ENCODE results near the gene ERBB3.
A peak's percentile ranks its signal among the peaks of the same experiment; 100 is the strongest.
"Not testable (repeated sequence)": the region's sequence is repeated elsewhere in the genome, so short reads cannot be mapped to it uniquely, and the experiment has no call there.

Gene ERBB3

DNA sequence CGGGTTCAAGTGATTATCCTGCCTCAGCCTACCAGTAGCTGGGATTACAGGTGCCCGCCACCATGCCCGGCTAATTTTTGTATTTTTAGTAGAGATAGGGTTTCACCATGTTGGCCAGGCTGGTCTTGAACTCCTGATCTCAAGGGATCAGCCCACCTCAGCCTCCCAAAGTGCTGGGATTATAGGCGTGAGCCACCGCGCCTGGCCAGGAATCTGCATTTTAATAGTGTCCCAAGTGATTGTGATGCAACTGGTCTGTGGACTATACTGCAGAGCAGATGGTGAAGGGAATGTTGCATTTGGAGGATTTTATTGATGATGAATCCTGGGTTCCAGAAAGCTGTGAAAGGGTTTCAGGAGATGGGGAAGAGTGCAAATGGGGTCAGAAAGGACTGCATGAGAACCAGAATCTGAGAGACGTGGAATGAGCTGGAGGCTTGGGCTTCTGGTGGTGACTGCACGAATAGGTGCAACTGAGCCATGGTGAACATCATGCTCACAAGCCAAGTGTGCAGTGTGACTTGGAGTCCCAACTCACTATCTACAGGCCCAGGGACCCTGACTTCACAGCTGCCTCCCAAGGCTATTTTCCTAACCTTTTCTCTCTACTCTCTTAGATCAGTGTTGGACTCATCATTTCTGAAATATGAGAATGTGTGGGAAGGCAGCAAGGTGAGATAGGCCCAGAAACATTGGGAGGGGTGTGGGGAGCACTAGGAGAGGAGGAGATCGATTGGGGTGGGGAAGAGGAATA, 33.8 kb upstream of the ERBB3 start:
- no peak; the same call in 1 of the 2 replicates for TF ChIP-seq POLR2A (IDR thresholded peaks at IDR 0.05; ENCODE audit: low read depth, low read length)
- TF ChIP-seq POLR2AphosphoS5 (IDR thresholded peaks at IDR 0.05; ENCODE audit: low read depth, low read length) = peak; percentile 15; the same call in 1 of the 2 replicates
- FAIRE-seq (no peak), DNase-seq (ENCODE audit: insufficient read length) (no peak)

DNA sequence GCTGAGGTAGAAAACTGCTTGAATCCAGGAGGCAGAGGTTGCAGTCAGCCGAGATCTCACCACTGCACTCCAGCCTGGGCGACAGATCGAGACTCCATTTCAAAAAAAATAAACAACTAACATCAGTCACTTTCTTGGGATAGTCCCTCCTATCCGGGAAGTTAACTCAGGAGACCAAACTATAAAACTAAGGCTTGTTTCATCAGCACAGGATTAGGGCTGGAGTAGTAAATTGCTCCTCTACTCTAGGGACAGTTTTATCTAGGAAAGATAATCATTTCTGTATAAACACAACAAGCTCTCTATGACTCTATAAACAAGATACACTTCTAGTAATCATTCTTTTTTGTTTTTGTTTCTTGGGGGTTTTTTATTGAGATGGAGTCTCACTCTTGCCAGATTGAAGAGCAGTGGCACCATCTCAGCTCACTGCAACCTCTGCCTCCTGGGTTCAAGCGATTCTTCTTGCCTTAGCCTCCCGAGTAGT, 26.5 kb upstream of the ERBB3 start:
- TF ChIP-seq POLR2AphosphoS5 (IDR thresholded peaks at IDR 0.05; ENCODE audit: low read depth, low read length) = no peak
- TF ChIP-seq POLR2A (IDR thresholded peaks at IDR 0.05; ENCODE audit: low read depth, low read length) = no peak
- TF ChIP-seq TAF1 (IDR thresholded peaks at IDR 0.05; ENCODE audit: borderline replicate concordance, low read depth, low read length) = no peak
- DNase-seq (ENCODE audit: insufficient read length) (no peak), FAIRE-seq (no peak)

DNA sequence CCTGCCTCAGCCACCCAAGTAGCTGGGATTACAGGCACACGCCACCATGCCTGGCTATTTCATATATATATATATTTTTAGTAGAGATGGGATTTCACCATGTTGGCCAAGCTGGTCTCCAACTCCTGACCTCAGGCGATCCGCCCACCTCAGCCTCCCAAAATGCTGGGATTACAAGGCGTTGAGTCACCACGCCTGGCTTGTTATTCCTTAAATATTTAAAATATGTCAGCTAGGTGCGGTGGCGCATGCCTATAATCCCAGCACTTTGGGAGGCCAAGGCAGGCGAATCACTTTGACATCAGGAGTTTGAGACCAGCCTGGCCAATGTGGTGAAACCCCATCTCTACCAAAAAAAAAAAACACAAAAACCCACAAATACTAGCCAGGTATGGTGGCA, 20.0 kb upstream of the ERBB3 start:
- DNase-seq (ENCODE audit: insufficient read length); FAIRE-seq: not testable (repeated sequence)

DNA sequence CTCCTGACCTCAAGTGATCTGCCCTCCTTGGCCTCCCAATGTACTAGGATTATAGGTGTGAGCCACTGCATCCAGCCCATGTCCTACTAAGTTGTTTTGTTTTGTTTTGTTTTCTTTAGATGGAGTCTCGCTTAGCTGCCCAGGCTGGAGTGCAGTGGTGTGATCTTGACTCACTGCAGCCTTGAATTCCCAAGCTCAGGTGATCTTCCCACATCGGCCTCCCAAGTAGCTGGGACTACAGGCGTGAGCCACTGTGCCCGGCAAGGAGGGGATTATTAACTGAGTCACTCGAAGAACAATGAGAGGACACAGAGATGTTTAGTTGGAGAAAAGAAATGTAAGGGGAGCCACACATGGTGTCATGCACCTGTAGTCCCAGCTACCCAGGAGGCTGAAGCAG, 18.0 kb upstream of the ERBB3 start:
- no peak for DNase-seq (ENCODE audit: insufficient read length)
- FAIRE-seq = no peak
- TF ChIP-seq TAF1 (IDR thresholded peaks at IDR 0.05; ENCODE audit: borderline replicate concordance, low read depth, low read length) (no peak), POLR2AphosphoS5 (IDR thresholded peaks at IDR 0.05; ENCODE audit: low read depth, low read length) (no peak), POLR2A (IDR thresholded peaks at IDR 0.05; ENCODE audit: low read depth, low read length) (no peak)

- DNase-seq (ENCODE audit: insufficient read length) (no peak), FAIRE-seq (no peak)
- no peak for TF ChIP-seq POLR2A (IDR thresholded peaks at IDR 0.05; ENCODE audit: low read depth, low read length)
- no peak for TF ChIP-seq POLR2AphosphoS5 (IDR thresholded peaks at IDR 0.05; ENCODE audit: low read depth, low read length)
- no peak for TF ChIP-seq TAF1 (IDR thresholded peaks at IDR 0.05; ENCODE audit: borderline replicate concordance, low read depth, low read length)
These were observed 17.0 kb upstream of the ERBB3 start for GRCh38 chr12:56062996-56063395.

DNA sequence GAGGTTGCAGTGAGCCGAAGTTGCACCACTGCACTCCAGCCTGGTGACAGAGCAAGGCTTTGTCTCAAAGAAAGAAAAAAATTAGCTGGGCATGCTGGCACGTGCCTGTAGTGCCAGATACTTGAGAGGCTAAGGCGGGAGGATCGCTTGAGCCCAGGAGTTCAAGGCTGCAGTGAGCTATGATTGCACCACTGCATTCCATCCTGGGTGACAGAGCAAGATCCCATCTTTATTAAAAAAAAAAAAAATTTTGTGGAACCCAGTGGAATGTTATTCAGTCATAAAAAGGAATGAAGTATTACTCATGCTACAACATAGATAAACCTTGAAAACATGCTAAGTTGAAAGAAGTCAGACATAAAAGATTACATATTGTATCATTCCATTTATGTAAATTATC, 8.3 kb upstream of the ERBB3 start:
- DNase-seq (ENCODE audit: insufficient read length) (no peak), FAIRE-seq (no peak)
- TF ChIP-seq POLR2A (IDR thresholded peaks at IDR 0.05; ENCODE audit: low read depth, low read length) = no peak
- no peak for TF ChIP-seq POLR2AphosphoS5 (IDR thresholded peaks at IDR 0.05; ENCODE audit: low read depth, low read length)
- TF ChIP-seq TAF1 (IDR thresholded peaks at IDR 0.05; ENCODE audit: borderline replicate concordance, low read depth, low read length) = no peak

DNA sequence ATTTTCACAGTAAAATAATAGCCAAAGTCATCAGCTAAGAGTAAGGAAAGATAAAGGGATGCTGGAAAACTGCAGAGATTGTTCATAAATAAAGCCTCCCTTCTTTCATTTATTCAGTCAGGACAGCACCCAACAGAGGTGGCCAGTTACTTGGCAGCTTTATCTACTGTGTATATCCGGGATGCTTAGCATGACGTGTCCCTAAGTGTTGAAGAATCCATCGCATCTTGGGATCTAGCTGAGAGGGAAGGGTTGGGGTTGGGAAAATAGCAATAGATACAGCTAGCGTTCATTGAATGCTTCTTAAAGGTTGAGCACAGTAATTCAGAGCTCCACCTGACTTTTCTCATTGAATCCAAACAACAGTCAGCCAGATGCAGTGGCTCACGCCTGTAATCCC, 5.6 kb upstream of the ERBB3 start:
- DNase-seq (ENCODE audit: insufficient read length) = no peak
- no peak for FAIRE-seq
- TF ChIP-seq POLR2A (IDR thresholded peaks at IDR 0.05; ENCODE audit: low read depth, low read length) = no peak
- TF ChIP-seq POLR2AphosphoS5 (IDR thresholded peaks at IDR 0.05; ENCODE audit: low read depth, low read length) = no peak
- TF ChIP-seq TAF1 (IDR thresholded peaks at IDR 0.05; ENCODE audit: borderline replicate concordance, low read depth, low read length) = no peak

DNA sequence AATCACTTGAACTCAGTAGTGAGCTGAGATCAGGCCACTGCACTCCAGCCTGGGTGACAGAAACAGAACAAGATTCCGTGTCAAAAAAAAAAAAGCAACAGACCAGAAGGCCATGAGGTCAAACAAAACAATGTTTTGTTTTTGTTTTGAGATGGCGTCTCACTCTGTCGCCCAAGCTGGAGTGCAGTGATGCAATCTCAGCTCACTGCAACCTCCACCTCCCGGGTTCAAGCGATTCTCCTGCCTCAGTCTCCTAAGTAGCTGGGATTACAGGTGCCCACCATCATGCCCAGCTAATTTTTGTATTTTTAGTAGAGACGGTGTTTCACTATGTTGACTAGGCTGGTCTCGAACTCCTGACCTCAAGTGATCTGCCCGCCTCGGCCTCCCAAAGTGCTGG, 2.0 kb upstream of the ERBB3 start:
- not testable (repeated sequence) for FAIRE-seq; DNase-seq (ENCODE audit: insufficient read length)

- no peak for DNase-seq (ENCODE audit: insufficient read length)
- FAIRE-seq = no peak
- TF ChIP-seq POLR2A (IDR thresholded peaks at IDR 0.05; ENCODE audit: low read depth, low read length) = no peak
- no peak for TF ChIP-seq POLR2AphosphoS5 (IDR thresholded peaks at IDR 0.05; ENCODE audit: low read depth, low read length)
- TF ChIP-seq TAF1 (IDR thresholded peaks at IDR 0.05; ENCODE audit: borderline replicate concordance, low read depth, low read length) = no peak
These were observed 1.5 kb upstream of the ERBB3 start for GRCh38 chr12:56078427-56078826.

DNA sequence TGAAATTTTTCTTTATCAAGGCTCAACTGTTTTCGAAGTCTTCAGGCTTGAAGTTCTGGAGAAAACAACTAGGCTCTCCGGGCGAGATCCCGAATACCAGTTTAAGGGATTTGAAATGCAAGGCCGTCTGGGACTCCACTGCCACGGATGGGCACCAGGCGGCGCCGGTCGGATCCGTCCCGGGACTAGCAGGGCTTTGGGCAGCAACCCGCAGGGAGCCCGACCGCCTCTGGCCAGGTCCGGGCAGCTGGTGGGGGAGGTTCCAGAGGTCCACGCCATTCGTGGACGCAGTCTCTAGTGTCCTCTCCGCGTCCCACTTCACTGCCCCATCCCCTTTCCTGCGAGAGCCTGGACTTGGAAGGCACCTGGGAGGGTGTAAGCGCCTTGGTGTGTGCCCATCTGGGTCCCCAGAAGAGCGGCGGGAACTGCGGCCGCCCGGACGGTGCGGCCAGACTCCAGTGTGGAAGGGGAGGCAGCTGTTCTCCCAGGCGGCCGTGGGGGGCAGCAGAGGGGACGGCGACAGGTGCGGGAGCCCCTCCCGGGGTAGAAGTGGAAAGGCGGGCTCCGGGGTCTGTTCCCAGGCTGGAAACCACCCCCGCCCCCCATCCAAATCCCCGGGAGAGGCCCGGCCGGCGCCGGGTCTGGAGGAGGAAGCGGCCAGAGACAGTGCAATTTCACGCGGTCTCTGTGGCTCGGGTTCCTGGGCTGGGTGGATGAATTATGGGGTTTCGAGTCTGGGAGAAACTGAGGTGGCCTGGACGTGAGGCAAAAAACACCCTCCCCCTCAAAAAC, 838 bp upstream of the ERBB3 start:
- FAIRE-seq (peak; percentile 14), DNase-seq (ENCODE audit: insufficient read length) (peak; percentile 81)
- TF ChIP-seq POLR2A (IDR thresholded peaks at IDR 0.05; ENCODE audit: low read depth, low read length) (no peak), TAF1 (IDR thresholded peaks at IDR 0.05; ENCODE audit: borderline replicate concordance, low read depth, low read length) (no peak)

DNA sequence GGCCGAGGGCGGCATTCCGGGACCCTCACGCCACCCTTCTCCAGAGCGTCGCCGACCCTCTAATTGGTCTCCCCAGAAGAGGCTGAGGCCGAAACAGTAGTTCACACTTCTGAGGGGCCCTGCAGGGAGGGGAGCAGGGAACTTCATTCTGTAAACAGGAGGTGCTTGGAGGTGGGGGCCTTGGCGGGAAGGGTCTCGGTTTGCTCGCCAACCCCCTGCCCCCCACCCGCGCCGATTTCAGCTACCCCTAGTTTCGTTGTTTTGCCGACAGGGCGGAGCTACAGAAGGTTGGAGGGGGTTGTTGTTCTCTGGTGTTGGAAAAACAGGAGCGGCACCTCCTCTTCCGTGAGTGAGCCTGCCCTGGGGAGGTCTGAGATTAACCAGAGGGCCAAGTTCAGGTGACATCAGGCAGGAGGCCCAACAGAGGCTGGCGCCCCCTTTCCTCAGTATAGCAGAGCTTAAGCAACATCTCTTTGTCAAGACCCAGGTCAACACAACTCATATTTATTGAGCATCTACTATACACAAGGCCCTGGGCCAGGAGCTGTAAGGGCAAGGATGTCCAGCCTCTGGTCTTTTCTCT, 682 bp downstream of the ERBB3 start:
- FAIRE-seq (no peak), DNase-seq (ENCODE audit: insufficient read length) (no peak)
- no peak for TF ChIP-seq POLR2AphosphoS5 (IDR thresholded peaks at IDR 0.05; ENCODE audit: low read depth, low read length)
- TF ChIP-seq POLR2A (IDR thresholded peaks at IDR 0.05; ENCODE audit: low read depth, low read length) = no peak
- no peak for TF ChIP-seq TAF1 (IDR thresholded peaks at IDR 0.05; ENCODE audit: borderline replicate concordance, low read depth, low read length)
